Activated CD4-positive, alpha-beta memory T cell treated with anti-CD3 and anti-CD28 coated beads for 36 hours (primary cell): ENCODE data around the gene ZNRD2. TPM values are rescaled to one million over a fixed set of nuclear protein-coding genes. Genes with fewer than 3 reads are reported as not detected.

Source experiments
- CTCF ChIA-PET: fragments of 350-600 bp; sonication (Branson Sonifier 250); formaldehyde crosslinking; loops from one replicate; lab custom pipeline; 2021; ENCODE audit warnings: antibody characterized with exemption, inconsistent platforms; lab: Charles Lee
- POLR2A ChIA-PET: fragments of 350-600 bp; sonication (Branson Sonifier 250); formaldehyde crosslinking; loops from one replicate; lab custom pipeline; 2021; ENCODE audit warnings: antibody characterized with exemption; lab: Charles Lee
- DNase-seq: peaks from one replicate; pipeline ENCODE4 v3.0.0-alpha.2; 2020
- H3K27ac Mint-ChIP-seq: one replicate; pipeline ENCODE4 v1.8.0; 2021; ENCODE audit warnings: mixed read lengths
- H3K27me3 Mint-ChIP-seq: one replicate; pipeline ENCODE4 v1.8.0; 2021; ENCODE audit warnings: mixed read lengths
- H3K36me3 Mint-ChIP-seq: one replicate; pipeline ENCODE4 v1.8.0; 2021; ENCODE audit warnings: mixed read lengths
- H3K4me1 Mint-ChIP-seq: one replicate; pipeline ENCODE4 v1.8.0; 2021; ENCODE audit warnings: low read depth, mixed read lengths
- H3K4me3 Mint-ChIP-seq: one replicate; pipeline ENCODE4 v1.8.0; 2021; ENCODE audit warnings: mild to moderate bottlenecking, mixed read lengths
- H3K9me3 Mint-ChIP-seq: one replicate; pipeline ENCODE4 v1.8.0; 2021; ENCODE audit warnings: mixed read lengths
- intact Hi-C: fragments of 100-400 bp; cut with micrococcal nuclease; formaldehyde crosslinking; loops from one replicate; pipeline ENCODE4 v1.15.1; 2023
- total RNA-seq, 2 experiments: library from RNA; stranded (reverse); gene quantifications; one replicate each; pipeline ENCODE4 v1.2.3, GENCODE V29; 2021

Gene ZNRD2
- total RNA-seq, 2 experiments from 2014 or later: 48.1 to 51.1 TPM

DNA sequence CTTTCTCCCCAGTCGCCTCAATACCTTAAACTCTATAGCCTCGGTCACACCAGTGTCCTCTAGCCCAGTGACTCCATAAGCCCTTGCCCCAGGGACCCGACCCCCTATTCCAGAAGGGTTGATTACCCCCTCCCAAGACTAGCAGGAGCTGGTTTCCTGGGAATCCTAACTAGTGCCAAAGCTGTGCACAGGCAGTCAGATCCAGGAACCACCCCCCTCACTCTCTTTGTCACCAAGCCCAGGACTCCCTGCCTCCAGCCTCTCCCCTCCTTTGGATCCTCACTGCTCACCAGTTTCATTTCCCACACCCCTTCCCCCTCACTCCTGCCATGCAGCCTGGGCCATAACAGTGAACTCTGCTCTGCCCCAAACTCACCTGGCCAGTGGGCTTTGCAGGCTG is 21.9 kb upstream of the ZNRD2 start:
- no peaks in the 10 kb centered on the region for H3K27me3 Mint-ChIP-seq
- no peaks in the 10 kb centered on the region for H3K9me3 Mint-ChIP-seq
- CTCF ChIA-PET: interaction anchor here (1.6 to 10.8 kb wide), 2 partner anchors 8 to 26 kb away, joined by 5 to 176 read pairs; partner anchors contain the start of genes EHBP1L1, FAM89B and ZNRD2
- POLR2A ChIA-PET: interaction anchor here (1.3 kb wide), 1 partner anchor 18 kb away, joined by 4 read pairs; no protein-coding TSS in a partner anchor
- H3K36me3 Mint-ChIP-seq: peaks cover 19% of the 10 kb centered on the region
- no peak overlapping the region for H3K4me3 Mint-ChIP-seq
- intact Hi-C loops: no loop called here
- H3K27ac Mint-ChIP-seq: peak overlapping the region; percentile 38
- DNase-seq: no peak
- H3K4me1 Mint-ChIP-seq: peaks cover 60% of the 10 kb centered on the region

DNA sequence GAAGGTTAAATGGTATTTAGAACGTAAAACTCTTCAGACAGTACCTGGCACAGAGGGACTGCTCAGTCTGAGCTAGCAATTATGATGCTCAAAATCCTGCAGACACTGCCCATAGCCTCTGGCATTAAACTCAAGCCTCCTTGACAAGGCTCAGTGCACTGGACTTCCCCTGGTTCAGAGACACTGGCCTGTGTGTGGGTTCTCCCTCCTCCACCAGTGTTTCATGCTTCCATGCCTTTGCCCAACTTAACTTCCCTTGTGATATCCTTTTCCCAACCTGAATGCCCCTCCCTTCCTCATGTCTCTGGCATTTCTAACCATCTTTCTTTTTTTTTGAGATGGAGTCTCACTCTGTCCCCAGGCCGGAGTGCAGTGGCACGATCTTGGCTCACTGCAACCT is 21.2 kb upstream of the ZNRD2 start:
- intact Hi-C loops: no loop called here
- H3K9me3 Mint-ChIP-seq: no peaks in the 10 kb centered on the region
- CTCF ChIA-PET: interaction anchor here (1.6 to 10.8 kb wide), 2 partner anchors 9 to 25 kb away, joined by 5 to 176 read pairs; partner anchors contain the start of genes EHBP1L1, FAM89B and ZNRD2
- DNase-seq: no peak
- peaks cover 61% of the 10 kb centered on the region for H3K4me1 Mint-ChIP-seq
- no peaks in the 10 kb centered on the region for H3K27me3 Mint-ChIP-seq
- peaks cover 15% of the 10 kb centered on the region for H3K36me3 Mint-ChIP-seq
- POLR2A ChIA-PET: interaction anchor here (1.3 kb wide), 1 partner anchor 17 kb away, joined by 4 read pairs; no protein-coding TSS in a partner anchor
- no peak overlapping the region for H3K4me3 Mint-ChIP-seq
- no peak overlapping the region for H3K27ac Mint-ChIP-seq

DNA sequence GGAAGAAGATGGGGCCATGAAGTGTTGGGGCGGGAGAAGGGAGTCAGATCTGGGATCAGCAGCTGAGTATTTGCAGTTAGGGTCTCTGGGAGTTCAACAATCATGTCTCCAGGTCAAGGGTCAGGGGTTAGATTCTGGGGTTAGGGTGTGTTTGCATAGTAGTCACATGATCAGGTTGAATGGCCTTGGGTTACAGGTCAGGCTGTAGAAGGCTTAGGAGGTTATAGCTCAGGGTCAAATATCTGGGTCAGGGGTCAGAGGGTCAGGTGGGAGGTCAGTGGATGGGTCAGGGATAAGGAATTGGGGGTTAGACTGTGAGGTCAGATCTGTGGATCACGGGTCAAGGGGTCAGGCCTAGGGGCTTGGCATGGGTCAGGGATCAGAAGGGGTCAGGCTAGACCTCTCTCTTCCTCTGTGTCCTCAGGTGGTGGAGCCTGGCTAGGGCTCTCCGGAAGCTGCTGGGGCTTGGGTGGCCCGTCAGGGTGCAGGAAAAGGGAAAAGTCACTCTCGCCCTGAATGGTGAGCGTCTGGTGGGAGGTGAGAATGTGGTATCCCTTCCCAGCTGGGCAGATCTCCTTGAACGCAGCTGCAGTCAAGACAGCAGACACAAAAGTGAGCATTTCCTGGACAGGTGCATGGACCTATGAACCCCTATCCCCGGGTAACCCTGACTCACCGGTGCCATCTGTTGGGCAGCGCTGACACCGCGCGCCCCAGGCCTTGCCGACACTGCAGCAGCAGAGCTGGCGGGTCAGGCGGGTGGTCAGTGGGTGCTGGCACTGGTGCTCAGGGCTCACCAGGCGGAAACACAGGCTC is 18.5 kb upstream of the ZNRD2 start:
- Mint-ChIP-seq H3K36me3 (peaks cover 14% of the 10 kb centered on the region), H3K4me1 (peaks cover 69% of the 10 kb centered on the region), H3K9me3 (no peaks in the 10 kb centered on the region), H3K4me3 (peak overlapping the region; percentile 1), H3K27me3 (no peaks in the 10 kb centered on the region), H3K27ac (peak overlapping the region; percentile 23)
- intact Hi-C loops: no loop called here
- POLR2A ChIA-PET: interaction anchor here (0.8 to 2.2 kb wide), 5 partner anchors 12 to 129 kb away, joined by 3 to 7 read pairs (median 4); partner anchors contain the start of genes NEAT1 and SCYL1
- CTCF ChIA-PET: interaction anchor here (0.6 to 2.6 kb wide), 5 partner anchors 10 to 222 kb away, joined by 3 to 31 read pairs (median 11); partner anchors contain the start of genes FAM89B and ZNRD2
- DNase-seq: peak; percentile 77

DNA sequence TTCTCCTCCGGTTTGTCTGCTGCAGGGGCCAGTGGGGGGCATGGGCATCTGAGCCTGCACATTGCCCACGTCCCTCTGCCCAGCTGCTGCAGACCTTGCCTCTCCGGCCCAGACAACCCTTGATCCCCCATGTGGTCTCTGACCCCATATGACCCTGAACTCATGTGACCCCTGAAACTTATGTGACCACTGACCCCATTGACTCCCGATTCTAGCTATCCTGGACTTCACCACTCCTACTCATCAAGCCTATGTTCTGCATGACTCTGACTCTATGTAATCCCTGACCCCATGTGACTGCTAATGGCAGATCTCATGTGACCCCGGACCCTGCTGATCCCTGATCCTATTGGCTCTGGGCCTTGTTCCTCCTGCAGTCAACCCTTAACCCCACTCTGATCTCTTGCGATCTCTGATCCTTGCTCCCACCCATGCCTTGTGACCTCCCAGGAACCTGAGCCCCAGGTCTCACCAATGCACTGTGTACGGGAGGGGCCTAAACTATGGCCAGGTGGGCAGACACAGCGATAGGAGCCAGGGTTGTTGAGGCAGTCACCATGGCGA is 17.8 kb upstream of the ZNRD2 start:
- Mint-ChIP-seq H3K36me3 (peaks cover 14% of the 10 kb centered on the region), H3K4me1 (peaks cover 70% of the 10 kb centered on the region), H3K27ac (no peak overlapping the region), H3K27me3 (no peaks in the 10 kb centered on the region), H3K4me3 (peak overlapping the region; percentile 1), H3K9me3 (no peaks in the 10 kb centered on the region)
- intact Hi-C loops: no loop called here
- ChIA-PET CTCF (interaction anchor here (0.6 to 2.6 kb wide), 5 partner anchors 9 to 222 kb away, joined by 3 to 31 read pairs (median 11); partner anchors contain the start of genes FAM89B and ZNRD2), POLR2A (interaction anchor here (0.8 to 2.2 kb wide), 5 partner anchors 12 to 130 kb away, joined by 3 to 7 read pairs (median 4); partner anchors contain the start of genes NEAT1 and SCYL1)
- no peak for DNase-seq

DNA sequence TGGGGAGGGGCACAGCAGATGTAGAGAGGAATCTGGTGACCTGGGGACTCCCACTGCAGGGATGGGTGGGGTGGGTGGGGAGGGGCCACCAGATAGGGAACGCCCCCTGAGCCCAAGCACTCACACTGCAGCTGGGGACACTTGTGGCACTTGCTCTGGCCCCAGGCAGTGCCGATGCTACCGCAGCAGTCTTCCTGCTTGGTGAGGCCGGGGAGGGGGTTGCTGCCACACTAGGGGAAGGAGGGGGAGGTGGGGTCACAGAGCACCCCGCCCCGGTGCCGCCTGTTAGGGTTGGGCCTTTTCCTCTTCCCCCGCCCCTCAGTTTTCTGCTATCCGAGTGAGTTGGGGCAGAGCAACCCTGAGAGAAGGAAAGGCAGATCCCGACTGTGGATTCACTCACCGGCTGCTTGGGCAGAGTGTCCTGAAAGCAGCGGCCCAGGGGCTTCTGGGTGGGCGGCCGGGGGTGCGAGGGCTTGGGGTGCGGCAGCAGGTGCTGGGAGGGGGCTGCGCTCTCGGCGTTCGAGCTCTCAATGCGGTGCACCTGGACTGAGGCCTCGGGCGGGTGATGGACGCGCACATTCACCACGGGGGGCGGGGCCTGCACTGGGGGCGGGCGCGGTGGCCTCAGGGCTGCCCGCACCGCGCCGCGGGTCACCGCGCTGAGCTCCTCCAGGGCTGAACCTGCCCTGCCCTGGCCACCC is 16.8 kb upstream of the ZNRD2 start:
- H3K36me3 Mint-ChIP-seq: peaks cover 12% of the 10 kb centered on the region
- no peaks in the 10 kb centered on the region for H3K27me3 Mint-ChIP-seq
- H3K9me3 Mint-ChIP-seq: no peaks in the 10 kb centered on the region
- intact Hi-C loops: no loop called here
- peaks cover 61% of the 10 kb centered on the region for H3K4me1 Mint-ChIP-seq
- H3K27ac Mint-ChIP-seq: no peak overlapping the region
- peak overlapping the region; percentile 41 for H3K4me3 Mint-ChIP-seq
- DNase-seq: peak; percentile 84
- CTCF ChIA-PET: interaction anchor here (0.9 to 2.6 kb wide), 3 partner anchors 13 to 18 kb away, joined by 3 to 19 read pairs (median 3); partner anchors contain the start of genes FAM89B and ZNRD2
- POLR2A ChIA-PET: interaction anchor here (0.7 to 2.2 kb wide), 2 partner anchors 12 to 13 kb away, joined by 3 to 7 read pairs; no protein-coding TSS in a partner anchor

DNA sequence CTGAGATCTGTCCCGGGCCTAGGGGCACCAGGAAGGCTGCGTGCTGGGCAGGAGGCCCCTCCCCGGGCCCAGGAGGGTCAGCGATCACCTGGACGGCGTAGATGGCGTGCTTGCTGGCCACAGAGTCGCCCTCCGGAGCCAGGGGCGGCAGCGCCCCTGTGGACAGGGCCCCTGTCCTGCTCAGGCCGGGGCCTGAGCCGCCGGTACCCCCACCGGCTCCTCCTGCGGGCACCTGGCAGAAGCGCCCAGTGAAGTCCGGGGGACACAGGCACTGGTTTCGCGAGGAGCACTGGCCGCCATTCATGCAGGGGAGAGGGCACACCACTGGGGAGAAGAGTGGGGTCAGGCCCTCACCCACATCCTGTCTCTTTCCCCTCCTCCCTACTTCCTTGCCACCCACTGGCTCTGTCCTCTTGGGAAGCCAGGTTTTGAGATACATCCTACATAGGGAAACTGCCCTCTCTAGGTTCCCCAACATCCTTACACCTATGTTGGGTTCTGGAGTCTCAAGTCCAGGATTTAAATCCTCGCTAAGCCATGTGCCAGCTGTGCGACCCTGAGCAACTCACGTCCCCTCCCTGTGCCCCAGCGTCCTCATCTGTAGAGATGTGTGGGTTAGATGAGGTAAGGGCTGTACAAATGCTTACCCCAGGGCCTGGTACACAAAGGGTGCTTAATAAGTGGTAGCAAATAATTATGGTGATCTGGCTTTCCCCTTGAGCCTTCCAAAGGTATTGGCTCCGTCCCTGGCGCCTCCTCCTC is 16.0 kb upstream of the ZNRD2 start:
- intact Hi-C loops: no loop called here
- Mint-ChIP-seq H3K9me3 (no peaks in the 10 kb centered on the region), H3K4me3 (peak overlapping the region; percentile 46), H3K27me3 (no peaks in the 10 kb centered on the region), H3K27ac (peak overlapping the region; percentile 84), H3K4me1 (peaks cover 57% of the 10 kb centered on the region), H3K36me3 (peaks cover 12% of the 10 kb centered on the region)
- POLR2A ChIA-PET: no interaction called here
- CTCF ChIA-PET: interaction anchor here (0.6 to 1.7 kb wide), 6 partner anchors 13 to 226 kb away, joined by 3 to 9 read pairs (median 4); partner anchors contain the start of gene ZNRD2
- no peak for DNase-seq

DNA sequence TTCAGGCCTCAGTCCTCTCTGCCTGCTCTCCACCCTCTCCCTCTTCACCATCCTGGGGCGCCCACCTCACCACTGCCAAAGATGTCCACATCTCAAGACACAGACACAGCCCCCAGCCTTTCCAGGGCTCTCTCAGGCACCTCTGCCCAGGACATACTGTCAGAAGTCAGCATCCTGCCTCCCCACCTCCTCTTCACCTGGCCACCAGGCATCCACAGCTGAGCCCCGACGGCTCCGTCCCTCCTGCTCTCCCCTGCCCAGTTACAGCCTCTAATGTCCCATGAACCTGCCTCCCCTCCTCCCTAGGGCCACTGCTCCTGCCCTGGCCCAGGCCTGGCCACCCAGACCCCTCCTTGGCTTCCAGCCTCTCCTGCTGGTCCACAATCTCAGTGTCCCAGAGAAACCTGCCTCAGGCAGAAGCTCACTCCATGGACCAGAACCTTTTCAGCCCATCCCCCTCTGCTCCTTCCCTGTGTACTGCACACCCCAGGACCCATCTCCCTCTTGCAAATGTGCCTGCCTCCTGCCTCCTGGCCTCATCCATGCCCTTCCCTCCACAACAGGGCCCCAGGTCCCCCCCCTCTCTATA is 15.3 kb upstream of the ZNRD2 start:
- Mint-ChIP-seq H3K36me3 (peaks cover 9% of the 10 kb centered on the region), H3K27ac (peak overlapping the region; percentile 84), H3K4me3 (peak overlapping the region; percentile 26), H3K4me1 (peaks cover 62% of the 10 kb centered on the region), H3K9me3 (no peaks in the 10 kb centered on the region), H3K27me3 (no peaks in the 10 kb centered on the region)
- ChIA-PET CTCF (interaction anchor here (0.6 to 1.7 kb wide), 6 partner anchors 8 to 225 kb away, joined by 3 to 9 read pairs (median 4); partner anchors contain the start of gene ZNRD2), POLR2A (interaction anchor here (1.0 kb wide), 1 partner anchor 11 kb away, joined by 3 read pairs; no protein-coding TSS in a partner anchor)
- intact Hi-C loops: no loop called here
- no peak for DNase-seq

DNA sequence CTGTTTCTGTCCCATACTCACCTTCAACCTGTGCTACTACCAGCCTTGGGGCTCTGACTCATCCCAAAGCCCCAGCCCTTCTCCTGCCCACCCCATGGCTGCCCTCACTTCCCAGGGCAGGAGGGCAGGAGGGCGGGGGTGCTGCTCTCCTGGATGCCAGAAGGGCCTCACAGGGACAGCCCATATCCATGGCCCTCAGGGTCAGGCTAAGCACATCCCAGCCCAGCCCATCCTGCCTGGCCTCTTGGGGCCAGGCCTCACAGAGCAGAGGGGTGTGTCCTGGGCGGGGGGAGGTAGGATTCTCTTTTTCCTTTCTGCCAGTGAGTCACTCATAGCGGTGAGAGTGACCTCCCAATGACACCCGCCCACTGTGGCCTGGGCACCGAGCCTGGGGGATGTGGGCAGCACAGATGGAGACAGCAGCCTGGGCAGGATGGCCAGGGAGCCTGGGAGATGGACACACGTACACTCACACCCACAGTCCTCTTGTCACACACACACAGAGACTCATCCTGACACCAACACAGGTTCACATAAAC is 14.5 kb upstream of the ZNRD2 start:
- ChIA-PET POLR2A (interaction anchor here (1.0 kb wide), 1 partner anchor 10 kb away, joined by 3 read pairs; no protein-coding TSS in a partner anchor), CTCF (interaction anchor here (0.9 to 2.1 kb wide), 7 partner anchors 9 to 33 kb away, joined by 3 to 16 read pairs (median 4); partner anchors contain the start of genes FAM89B and ZNRD2)
- Mint-ChIP-seq H3K36me3 (peaks cover 9% of the 10 kb centered on the region), H3K4me1 (peaks cover 70% of the 10 kb centered on the region), H3K27ac (peak overlapping the region; percentile 84), H3K9me3 (no peaks in the 10 kb centered on the region), H3K4me3 (peak overlapping the region; percentile 84), H3K27me3 (no peaks in the 10 kb centered on the region)
- peak; percentile 68 for DNase-seq
- intact Hi-C loops: loop anchor here (2.0 kb wide), 1 partner anchor 15 kb away; no protein-coding TSS in a partner anchor

GRCh38 chr11:65556470-65557279 is 13.6 kb upstream of the ZNRD2 start:
- DNase-seq: no peak
- Mint-ChIP-seq H3K4me3 (peak overlapping the region; percentile 84), H3K27me3 (no peaks in the 10 kb centered on the region), H3K27ac (peak overlapping the region; percentile 84), H3K36me3 (peaks cover 4% of the 10 kb centered on the region), H3K9me3 (no peaks in the 10 kb centered on the region), H3K4me1 (peaks cover 67% of the 10 kb centered on the region)
- intact Hi-C loops: loop anchor here (1.0 to 2.0 kb wide), 2 partner anchors 10 to 16 kb away; no protein-coding TSS in a partner anchor
- ChIA-PET POLR2A (interaction anchor here (1.1 to 1.4 kb wide), 2 partner anchors 9 to 10 kb away, joined by 3 to 4 read pairs; no protein-coding TSS in a partner anchor), CTCF (interaction anchor here (0.8 to 2.1 kb wide), 4 partner anchors 14 to 170 kb away, joined by 3 to 16 read pairs (median 7); partner anchors contain the start of genes FAM89B and ZNRD2)
